GM21367 (cell line): Measurements from ENCODE around the gene C19orf47.
"Not testable (repeated sequence)": the region's sequence is repeated elsewhere in the genome, so short reads cannot be mapped to it uniquely, and the experiment has no call there.

Source experiments
- ATAC-seq: cut with Tn5 transposase; IDR thresholded peaks from one replicate; pipeline ENCODE4 v1.9.1; 2021; ENCODE audit not compliant: unreplicated experiment

Gene C19orf47

GRCh38 chr19:40355975-40356680, 7.9 kb upstream of the C19orf47 start:
- no peak for ATAC-seq

- ATAC-seq = no peak
Measured at GRCh38 chr19:40348961-40349507, 837 bp upstream of the C19orf47 start.

DNA sequence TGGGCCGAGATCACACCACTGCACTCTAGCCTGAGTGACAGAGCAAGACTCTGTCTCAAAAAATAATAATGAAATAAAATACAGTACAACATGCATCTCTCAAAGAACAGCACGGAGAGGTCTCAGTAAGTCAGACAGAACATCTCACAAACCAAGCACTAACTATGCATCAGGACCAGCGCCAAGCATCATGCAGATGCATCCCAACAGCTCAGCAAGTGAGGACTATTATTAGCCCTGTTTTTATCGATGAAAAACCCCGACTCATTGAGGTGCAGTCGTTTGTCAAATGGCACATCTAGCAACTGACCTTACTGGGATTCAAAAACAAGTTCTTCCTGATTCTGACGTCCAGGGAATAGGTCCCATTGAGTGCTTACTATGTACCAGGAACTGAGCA, 3.8 kb downstream of the C19orf47 start:
- ATAC-seq = no peak

DNA sequence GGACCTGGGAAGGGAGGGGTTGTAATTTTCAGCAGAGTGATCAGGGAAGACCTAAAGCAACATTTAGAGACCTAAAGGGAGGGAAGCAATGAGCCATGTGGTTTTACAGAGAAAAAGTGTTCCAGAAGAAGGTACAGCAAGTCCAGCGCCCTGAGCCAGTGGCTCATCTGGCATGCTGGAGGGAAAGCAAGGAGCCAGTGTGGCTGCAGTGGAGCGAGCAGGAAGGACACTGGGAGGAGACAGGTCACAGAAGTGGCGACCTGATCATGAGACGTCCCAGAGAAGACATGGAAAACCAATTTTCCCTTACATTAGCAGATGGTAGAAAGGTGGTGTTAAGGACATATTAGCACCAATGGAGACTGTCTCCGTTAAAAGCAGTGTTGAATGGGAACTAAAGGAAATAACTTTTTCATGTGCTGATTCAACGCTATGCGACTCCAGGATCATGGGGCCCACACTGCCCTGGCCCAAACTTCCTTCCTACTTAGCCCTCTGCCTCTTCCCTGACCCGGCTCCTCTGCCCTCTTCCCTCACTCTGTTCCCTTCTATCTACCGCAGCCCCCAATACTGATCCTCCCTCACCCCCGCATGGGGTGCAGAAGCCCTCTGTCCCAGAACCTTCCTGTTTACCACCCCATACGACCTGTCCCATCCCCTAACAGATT, 5.4 kb downstream of the C19orf47 start:
- no peak for ATAC-seq

DNA sequence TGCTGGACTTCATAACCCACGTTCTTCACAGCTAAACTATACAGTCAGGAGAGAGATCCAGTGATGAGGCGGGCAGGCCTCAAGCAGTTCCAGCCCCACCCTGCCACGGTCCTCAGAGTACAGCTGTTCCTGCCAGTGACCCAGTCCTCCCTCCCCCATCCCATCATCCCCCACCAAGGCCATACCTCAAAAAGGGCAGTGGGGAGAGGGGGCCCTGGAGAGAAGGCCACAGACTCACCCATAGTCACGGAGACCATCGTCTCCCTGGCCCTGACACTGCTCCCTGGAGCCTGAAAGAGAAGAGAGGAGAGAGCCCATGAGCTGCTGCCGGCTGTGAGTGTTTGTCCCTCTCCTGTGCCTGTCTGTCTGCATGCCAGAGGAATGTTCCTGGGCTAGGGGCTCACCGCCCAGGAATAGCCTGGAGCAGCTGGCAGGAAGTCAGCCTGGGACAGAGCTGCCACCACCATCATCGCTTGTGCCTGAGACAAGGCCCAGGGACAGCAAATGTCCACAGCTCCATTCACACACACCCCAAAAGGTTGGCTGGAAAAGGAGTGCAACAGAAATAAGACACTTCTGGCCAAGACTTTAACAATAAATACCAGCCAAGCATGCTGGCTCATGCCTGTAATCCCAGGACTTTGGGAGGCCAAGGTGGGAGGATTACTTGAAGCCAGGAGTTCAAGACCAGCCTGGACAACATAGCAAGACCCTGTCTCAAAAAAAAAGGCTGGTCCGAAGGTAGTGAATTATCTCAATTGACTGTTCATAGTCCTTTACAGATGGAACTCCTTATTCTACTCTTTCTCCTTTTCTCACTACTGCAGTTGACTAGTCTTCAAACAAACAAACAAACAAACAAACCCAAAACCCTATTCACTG, 6.4 kb downstream of the C19orf47 start:
- no peak for ATAC-seq

GRCh38 chr19:40339018-40339728, 9.0 kb downstream of the C19orf47 start:
- no peak for ATAC-seq

GRCh38 chr19:40337594-40337993, 10.6 kb downstream of the C19orf47 start:
- ATAC-seq = no peak

DNA sequence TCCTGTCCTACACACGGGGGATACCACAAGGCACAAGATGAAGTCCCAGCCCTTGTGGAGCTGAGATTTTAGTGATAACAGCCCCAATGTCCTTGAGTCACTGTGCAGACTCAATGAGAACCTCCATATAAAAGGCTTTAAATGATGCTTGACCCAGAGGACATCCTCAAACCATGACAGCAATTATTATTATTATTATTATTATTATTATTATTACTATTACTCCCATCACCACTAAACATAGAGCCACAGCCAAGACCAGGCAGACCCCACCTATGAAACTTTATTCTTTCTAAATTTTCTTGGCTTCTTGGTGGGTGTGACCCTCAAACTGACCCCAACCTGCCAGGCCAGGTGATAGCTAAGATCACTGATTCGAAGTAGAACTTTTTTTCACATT, 11.1 kb downstream of the C19orf47 start:
- no peak for ATAC-seq

DNA sequence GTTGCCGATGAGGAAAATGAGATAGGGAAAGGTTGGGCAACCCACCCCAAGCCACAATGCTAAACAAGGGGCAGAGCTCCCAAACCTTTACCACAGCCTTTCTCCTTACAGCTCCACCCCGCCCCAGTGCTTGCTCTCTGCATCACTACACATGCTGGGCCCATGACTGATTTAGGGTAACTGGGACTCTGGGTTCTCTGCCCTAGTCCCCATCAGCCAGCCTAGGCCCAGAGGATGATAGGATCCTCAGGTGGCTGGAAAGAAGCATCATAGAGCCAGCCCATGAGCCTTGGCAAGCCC, 11.6 kb downstream of the C19orf47 start:
- ATAC-seq = no peak

- no peak for ATAC-seq
Measured at GRCh38 chr19:40335855-40336600, 12.2 kb downstream of the C19orf47 start.

GRCh38 chr19:40335101-40335500, 13.1 kb downstream of the C19orf47 start:
- no peak for ATAC-seq

GRCh38 chr19:40333083-40333482, 15.1 kb downstream of the C19orf47 start:
- not testable (repeated sequence) for ATAC-seq

DNA sequence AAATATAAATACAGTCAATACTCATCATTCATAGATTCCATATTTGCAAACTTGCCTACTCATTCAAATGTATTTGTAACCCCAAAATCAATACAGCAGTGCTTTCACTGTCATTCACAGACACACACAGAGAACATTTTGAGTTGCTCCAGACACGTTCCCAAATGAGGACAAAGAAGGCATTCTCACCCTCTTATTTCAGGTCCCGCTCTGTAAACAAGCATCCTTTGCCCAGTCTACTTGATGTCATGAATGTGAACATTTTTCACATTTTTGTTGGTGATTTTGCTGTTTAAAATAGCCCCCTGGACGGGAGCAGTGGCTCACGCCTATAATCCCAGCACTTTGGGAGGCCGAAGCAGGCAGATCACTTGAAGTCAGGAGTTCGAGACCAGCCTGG, 15.5 kb downstream of the C19orf47 start:
- ATAC-seq = no peak

- no peak for ATAC-seq
Measured at GRCh38 chr19:40331052-40331451, 17.1 kb downstream of the C19orf47 start.

- ATAC-seq = no peak
Measured at GRCh38 chr19:40326201-40326600, 22.0 kb downstream of the C19orf47 start.

GRCh38 chr19:40323705-40324104, 24.5 kb downstream of the C19orf47 start:
- no peak for ATAC-seq

- ATAC-seq = no peak
Measured at GRCh38 chr19:40322951-40323615, 25.1 kb downstream of the C19orf47 start.

DNA sequence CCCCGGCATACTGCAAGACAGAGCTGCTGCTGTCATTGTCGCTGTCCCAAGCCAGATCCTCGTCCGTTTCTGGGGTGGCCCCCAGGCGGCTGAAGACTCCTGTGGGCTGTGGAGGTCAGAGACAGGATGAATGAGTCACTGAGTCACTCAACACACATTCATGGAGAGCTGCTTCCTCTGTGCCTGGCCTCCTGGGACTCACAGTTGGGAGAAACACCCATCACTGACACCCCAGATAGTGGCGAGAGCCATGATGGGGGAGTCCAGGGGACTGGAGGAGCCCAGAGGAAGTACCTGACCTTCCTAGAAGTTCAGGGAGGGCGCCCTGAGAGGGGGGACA, 26.0 kb downstream of the C19orf47 start:
- no peak for ATAC-seq

- ATAC-seq = no peak
Measured at GRCh38 chr19:40321566-40322270, 26.5 kb downstream of the C19orf47 start.
